Measurements from ENCODE around the gene BIN1. TPM values are rescaled to one million over a fixed set of nuclear protein-coding genes. Genes with fewer than 3 reads are reported as not detected.

BIN1 gene
- total RNA-seq, 1 donor from 2014 or later: 50.2 TPM

DNA sequence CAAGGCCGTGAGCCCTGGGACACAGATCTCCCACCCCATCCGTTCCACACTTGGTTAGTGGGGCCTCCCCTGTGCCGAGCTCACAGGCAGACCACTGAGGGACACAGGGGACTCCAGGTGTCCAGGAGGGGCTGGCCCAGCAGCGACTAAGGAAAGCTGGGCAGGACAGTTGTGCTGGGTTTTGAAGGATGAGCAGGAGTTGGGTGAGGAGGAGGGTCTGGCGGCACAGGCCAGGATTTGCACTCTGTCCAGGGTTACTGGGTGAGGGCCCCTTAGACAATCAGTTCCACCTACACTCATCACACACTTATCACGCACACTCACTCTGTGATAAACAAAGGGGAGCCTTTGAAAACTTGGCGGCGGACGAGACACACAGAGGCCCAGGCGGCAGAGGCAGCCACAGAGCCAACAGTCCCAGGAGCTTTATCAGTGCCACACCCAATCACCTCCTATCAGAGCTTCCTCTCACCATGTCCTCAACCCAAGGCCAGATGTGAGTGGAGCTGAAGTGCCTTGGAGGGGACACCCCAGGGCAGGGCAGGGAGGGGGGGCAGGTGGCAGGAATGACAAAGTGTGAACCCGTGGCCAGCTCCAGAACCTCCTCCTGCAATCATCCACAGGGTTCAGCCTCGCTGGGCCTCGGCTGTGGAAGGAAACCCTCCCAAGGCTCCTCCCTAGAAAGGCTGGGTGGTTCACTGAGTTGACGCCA, 26.6 kb downstream of the BIN1 start:
- Mint-ChIP-seq H3K4me3 (ENCODE audit: unreplicated experiment) (no peak overlapping the region), H3K27me3 (ENCODE audit: low read depth, unreplicated experiment) (peaks cover 1% of the 10 kb centered on the region), H3K4me1 (ENCODE audit: low read depth, unreplicated experiment) (peaks cover 52% of the 10 kb centered on the region), H3K9me3 (ENCODE audit: unreplicated experiment) (no peaks in the 10 kb centered on the region), H3K36me3 (ENCODE audit: low read depth, unreplicated experiment) (peaks cover 2% of the 10 kb centered on the region), H3K27ac (ENCODE audit: unreplicated experiment) (no peak overlapping the region)
- Histone ChIP-seq H3K4me1 (ENCODE audit: insufficient read depth, low read length) (peaks cover 54% of the 10 kb centered on the region), H3K27ac (ENCODE audit: low read depth, low read length) (no peak overlapping the region), H3K36me3 (ENCODE audit: insufficient read depth, low read length) (no peaks in the 10 kb centered on the region), H2AFZ (ENCODE audit: low read depth, low read length) (no peak overlapping the region), H3K4me2 (ENCODE audit: low read length) (no peak overlapping the region), H3K9ac (ENCODE audit: low read length) (no peak overlapping the region), H3K79me2 (ENCODE audit: insufficient read depth, low read length) (peaks cover 73% of the 10 kb centered on the region), H4K20me1 (ENCODE audit: insufficient read depth, low read length) (peaks cover 60% of the 10 kb centered on the region), H3K4me3 (ENCODE audit: insufficient read depth, low read depth, low read length) (no peak overlapping the region), H3K27me3 (ENCODE audit: insufficient read depth, low read length) (no peaks in the 10 kb centered on the region), H3K9me3 (ENCODE audit: insufficient read depth, low read depth, low read length) (no peaks in the 10 kb centered on the region)
- no peak for FAIRE-seq
- no peak for DNase-seq (ENCODE audit: low read depth)
- TF ChIP-seq EZH2 (IDR thresholded peaks at IDR 0.05; ENCODE audit: insufficient read depth, low read length): no peak
- TF ChIP-seq, protein P1, sequence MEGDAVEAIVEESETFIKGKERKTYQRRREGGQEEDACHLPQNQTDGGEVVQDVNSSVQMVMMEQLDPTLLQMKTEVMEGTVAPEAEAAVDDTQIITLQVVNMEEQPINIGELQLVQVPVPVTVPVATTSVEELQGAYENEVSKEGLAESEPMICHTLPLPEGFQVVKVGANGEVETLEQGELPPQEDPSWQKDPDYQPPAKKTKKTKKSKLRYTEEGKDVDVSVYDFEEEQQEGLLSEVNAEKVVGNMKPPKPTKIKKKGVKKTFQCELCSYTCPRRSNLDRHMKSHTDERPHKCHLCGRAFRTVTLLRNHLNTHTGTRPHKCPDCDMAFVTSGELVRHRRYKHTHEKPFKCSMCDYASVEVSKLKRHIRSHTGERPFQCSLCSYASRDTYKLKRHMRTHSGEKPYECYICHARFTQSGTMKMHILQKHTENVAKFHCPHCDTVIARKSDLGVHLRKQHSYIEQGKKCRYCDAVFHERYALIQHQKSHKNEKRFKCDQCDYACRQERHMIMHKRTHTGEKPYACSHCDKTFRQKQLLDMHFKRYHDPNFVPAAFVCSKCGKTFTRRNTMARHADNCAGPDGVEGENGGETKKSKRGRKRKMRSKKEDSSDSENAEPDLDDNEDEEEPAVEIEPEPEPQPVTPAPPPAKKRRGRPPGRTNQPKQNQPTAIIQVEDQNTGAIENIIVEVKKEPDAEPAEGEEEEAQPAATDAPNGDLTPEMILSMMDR (IDR thresholded peaks at IDR 0.05; ENCODE audit: insufficient read depth, low read depth, low read length): no peak

DNA sequence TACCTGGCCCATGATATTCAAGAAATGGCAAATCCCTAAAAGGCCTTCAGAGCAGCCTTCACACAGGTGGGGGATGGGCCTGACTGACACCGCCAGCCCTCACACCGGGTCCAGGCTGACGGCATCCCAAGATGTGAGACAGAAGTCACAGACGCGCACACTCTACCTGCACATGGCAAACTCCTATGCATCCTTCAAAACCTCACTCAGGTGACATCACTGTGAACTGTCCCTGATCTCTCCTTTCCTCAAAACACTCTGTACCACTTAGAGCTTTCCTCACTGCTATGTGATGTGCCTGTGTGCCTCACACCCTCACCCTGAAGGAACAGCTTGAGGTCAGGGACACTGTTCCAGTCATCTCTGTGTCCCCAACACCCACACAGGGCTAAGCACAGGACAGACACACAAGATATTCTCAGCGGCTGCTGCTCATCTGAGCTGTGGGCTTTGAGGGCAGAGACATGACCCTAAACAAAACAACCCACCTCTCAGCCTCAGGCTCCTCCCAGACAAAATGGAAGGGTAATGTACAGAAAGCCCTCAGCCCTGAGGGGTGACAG, 27.5 kb downstream of the BIN1 start:
- Mint-ChIP-seq H3K36me3 (ENCODE audit: low read depth, unreplicated experiment) (peaks cover 2% of the 10 kb centered on the region), H3K4me3 (ENCODE audit: unreplicated experiment) (no peak overlapping the region), H3K4me1 (ENCODE audit: low read depth, unreplicated experiment) (peaks cover 48% of the 10 kb centered on the region), H3K27ac (ENCODE audit: unreplicated experiment) (no peak overlapping the region), H3K27me3 (ENCODE audit: low read depth, unreplicated experiment) (peaks cover 1% of the 10 kb centered on the region), H3K9me3 (ENCODE audit: unreplicated experiment) (no peaks in the 10 kb centered on the region)
- Histone ChIP-seq H3K9ac (ENCODE audit: low read length) (no peak overlapping the region), H2AFZ (ENCODE audit: low read depth, low read length) (no peak overlapping the region), H3K4me1 (ENCODE audit: insufficient read depth, low read length) (peaks cover 45% of the 10 kb centered on the region), H3K4me2 (ENCODE audit: low read length) (no peak overlapping the region), H3K9me3 (ENCODE audit: insufficient read depth, low read depth, low read length) (no peaks in the 10 kb centered on the region), H3K27ac (ENCODE audit: low read depth, low read length) (no peak overlapping the region), H3K79me2 (ENCODE audit: insufficient read depth, low read length) (peaks cover 64% of the 10 kb centered on the region), H3K36me3 (ENCODE audit: insufficient read depth, low read length) (no peaks in the 10 kb centered on the region), H3K27me3 (ENCODE audit: insufficient read depth, low read length) (no peaks in the 10 kb centered on the region), H3K4me3 (ENCODE audit: insufficient read depth, low read depth, low read length) (no peak overlapping the region), H4K20me1 (ENCODE audit: insufficient read depth, low read length) (peaks cover 52% of the 10 kb centered on the region)
- DNase-seq (ENCODE audit: low read depth) (no peak), FAIRE-seq (no peak)
- no peak for TF ChIP-seq EZH2 (IDR thresholded peaks at IDR 0.05; ENCODE audit: insufficient read depth, low read length)
- TF ChIP-seq, protein P1 (IDR thresholded peaks at IDR 0.05; ENCODE audit: insufficient read depth, low read depth, low read length): no peak

Measured in astrocyte (in vitro differentiated cells and primary cell).